ENCODE data around the gene MTA1. TPM values are rescaled to one million over a fixed set of nuclear protein-coding genes. Genes with fewer than 3 reads are reported as not detected.

The MTA1 gene
- total RNA-seq, 1 donor from 2014 or later, result 192 TPM

DNA sequence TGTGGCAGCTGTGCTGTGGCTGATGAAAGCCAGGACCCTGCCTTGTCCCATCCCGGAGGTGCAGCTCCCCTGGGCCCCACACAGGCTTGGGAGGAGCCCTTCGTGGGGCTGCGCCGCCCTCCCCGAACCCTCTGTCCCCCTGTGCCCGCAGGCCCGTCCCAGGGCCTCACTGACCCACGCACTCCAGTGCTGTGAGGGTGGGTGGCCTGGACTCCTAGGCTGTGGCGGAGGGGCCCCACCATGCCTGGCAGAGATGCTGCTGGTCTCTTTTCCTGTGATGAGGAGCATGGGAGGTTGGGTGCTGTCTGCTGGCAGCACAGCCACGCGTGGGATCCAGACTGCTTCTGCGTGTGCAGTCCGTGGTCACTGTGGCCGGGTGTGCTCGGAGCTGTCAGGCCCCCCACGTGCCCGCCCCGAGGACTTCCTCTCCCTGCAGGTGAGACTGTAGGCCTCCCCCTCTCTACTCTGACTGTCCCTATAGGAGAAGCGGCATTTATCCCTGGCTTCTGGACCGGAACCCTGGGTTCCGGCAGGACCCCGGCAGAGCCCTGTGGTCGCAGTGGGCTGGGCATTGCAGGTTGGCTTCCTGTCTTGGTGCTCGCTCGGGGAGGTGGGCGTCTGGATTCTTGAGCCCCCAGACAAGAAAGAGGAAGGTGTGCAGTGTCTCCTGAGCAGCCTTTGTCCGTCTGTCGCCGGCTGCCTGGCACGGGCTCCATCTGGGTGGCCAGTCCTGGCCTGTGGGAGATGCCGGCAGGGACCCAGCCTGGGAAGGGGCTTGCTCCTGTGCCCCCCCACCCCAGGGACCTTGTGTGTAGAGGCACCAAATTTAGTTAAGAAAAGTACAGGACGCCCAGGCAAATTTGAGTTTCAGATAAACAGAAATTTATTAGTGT is 2.3 kb downstream of the MTA1 start:
- no peaks in the 10 kb centered on the region for H3K27me3 ChIP-seq (ENCODE audit: low read depth)
- intact Hi-C loops (cut with micrococcal nuclease), result no loop called here
- peaks cover 6% of the 10 kb centered on the region for H3K36me3 ChIP-seq
- H3K27ac ChIP-seq (replicated peaks), result peak overlapping the region; percentile 87
- peaks cover under 1% of the 10 kb centered on the region for H3K9me3 ChIP-seq (replicated peaks)
- peak overlapping the region; percentile 82 for H3K4me3 ChIP-seq
- TF ChIP-seq, protein P1, sequence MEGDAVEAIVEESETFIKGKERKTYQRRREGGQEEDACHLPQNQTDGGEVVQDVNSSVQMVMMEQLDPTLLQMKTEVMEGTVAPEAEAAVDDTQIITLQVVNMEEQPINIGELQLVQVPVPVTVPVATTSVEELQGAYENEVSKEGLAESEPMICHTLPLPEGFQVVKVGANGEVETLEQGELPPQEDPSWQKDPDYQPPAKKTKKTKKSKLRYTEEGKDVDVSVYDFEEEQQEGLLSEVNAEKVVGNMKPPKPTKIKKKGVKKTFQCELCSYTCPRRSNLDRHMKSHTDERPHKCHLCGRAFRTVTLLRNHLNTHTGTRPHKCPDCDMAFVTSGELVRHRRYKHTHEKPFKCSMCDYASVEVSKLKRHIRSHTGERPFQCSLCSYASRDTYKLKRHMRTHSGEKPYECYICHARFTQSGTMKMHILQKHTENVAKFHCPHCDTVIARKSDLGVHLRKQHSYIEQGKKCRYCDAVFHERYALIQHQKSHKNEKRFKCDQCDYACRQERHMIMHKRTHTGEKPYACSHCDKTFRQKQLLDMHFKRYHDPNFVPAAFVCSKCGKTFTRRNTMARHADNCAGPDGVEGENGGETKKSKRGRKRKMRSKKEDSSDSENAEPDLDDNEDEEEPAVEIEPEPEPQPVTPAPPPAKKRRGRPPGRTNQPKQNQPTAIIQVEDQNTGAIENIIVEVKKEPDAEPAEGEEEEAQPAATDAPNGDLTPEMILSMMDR (IDR thresholded peaks at IDR 0.05; ENCODE audit: borderline replicate concordance), result no peak
- no peak for DNase-seq
- peaks cover 57% of the 10 kb centered on the region for H3K4me1 ChIP-seq

DNA sequence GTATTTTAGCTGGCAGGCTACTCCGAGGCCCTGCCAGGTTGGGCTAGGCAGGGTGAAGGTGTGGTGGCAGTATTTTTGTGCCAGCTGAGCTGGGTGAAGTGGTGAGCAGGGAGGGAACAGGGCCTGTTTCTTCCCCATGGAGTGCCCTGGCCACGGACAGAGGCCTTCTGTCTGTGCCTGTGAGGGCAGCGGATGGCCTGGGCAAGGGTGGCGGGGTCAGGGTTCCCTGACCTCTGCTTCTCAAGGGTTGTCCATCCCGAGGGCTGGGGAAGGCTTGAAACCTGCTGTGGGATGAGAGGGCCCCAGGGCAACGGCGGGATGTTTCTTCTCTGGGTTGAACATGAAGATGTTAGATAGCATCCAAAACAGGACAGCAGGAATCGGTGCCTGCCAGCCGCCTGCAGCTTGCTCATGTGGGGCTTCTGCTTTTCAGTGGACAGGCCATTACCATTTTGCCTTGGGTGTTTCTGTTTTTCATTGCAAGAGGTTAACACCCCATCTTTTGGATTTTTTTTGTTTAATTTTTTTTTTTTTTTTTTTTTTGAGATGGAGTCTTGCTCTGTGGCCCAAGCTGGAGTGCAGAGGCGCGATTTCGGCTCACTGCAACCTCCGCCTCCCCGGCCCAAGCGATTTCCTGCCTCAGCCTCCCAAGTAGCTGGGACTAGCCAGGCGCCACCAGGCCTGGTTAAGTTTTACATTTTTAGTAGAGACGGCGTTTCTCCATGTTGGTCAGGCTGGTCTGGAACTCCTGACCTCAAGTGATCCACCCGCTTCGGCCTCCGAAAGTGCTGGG is 3.3 kb downstream of the MTA1 start:
- peaks cover 6% of the 10 kb centered on the region for H3K36me3 ChIP-seq
- TF ChIP-seq, protein P1 (IDR thresholded peaks at IDR 0.05; ENCODE audit: borderline replicate concordance), result no peak
- H3K9me3 ChIP-seq (replicated peaks), result peaks cover 6% of the 10 kb centered on the region
- intact Hi-C loops (cut with micrococcal nuclease), result no loop called here
- peak overlapping the region; percentile 82 for H3K4me3 ChIP-seq
- H3K27me3 ChIP-seq (ENCODE audit: low read depth), result no peaks in the 10 kb centered on the region
- peak overlapping the region; percentile 87 for H3K27ac ChIP-seq (replicated peaks)
- peaks cover 57% of the 10 kb centered on the region for H3K4me1 ChIP-seq
- DNase-seq, result no peak

DNA sequence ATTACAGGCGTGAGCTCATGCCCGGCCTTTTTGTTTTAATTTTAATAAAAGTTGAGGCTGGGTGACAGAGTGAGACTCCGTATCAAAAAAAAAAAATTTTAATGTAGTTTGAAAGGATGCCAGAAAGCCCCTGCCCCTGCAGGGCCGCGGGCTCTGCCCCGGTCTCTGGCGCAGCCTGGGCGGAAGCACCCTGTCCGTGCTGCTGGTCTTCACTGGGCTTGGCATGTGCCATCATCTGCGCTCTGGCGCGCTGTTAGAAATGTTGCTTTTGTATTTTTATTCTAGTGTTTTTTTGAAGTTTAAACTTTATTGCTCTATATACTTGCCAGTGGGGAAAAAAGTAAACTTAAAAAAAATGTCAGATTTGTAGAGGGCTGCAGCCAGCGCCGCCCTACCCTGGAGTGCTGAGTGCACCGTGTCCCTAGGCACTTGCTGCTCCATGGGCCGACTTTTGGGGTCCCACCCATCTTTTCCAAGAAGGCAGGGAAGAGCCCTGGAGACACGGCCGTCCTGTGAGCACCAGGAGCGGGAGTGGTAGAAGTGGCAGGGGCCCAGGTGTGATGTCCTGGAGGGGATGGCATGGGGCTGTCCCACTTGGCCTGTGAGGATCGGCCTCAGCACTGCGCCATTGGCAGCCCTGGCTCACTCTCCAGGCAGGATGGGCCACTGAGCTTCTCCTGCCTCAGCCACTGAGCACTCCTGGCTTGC is 4.0 kb downstream of the MTA1 start:
- Histone ChIP-seq H3K36me3 (peaks cover 6% of the 10 kb centered on the region), H3K4me1 (peaks cover 55% of the 10 kb centered on the region), H3K9me3 (replicated peaks) (peaks cover 6% of the 10 kb centered on the region), H3K27me3 (ENCODE audit: low read depth) (no peaks in the 10 kb centered on the region), H3K4me3 (no peak overlapping the region), H3K27ac (replicated peaks) (peak overlapping the region; percentile 87)
- no peak for DNase-seq
- intact Hi-C loops (cut with micrococcal nuclease), result no loop called here
- TF ChIP-seq, protein P1 (IDR thresholded peaks at IDR 0.05; ENCODE audit: borderline replicate concordance), result no peak

DNA sequence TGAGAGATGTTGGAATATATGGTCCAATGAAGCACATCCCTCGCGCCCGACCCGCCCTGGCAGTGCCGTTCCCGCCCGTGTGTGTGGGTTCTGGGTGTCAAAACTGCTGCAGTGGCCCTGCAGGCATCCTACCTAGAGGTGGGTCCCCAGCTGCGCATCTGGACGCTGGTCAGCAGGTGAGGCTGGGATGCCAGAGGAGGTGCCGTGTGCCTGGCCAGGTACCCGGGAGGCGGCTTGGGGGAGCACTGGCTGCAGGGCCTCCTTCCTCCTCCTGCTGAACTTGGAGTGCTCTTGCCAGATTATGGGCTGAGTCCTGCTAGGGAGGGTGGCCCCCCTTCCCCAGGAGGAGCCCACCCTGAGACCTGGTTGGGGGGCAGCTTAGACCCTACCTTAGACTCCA is 5.2 kb downstream of the MTA1 start:
- Histone ChIP-seq H3K4me1 (peaks cover 52% of the 10 kb centered on the region), H3K4me3 (no peak overlapping the region), H3K9me3 (replicated peaks) (peaks cover 6% of the 10 kb centered on the region), H3K36me3 (peaks cover 6% of the 10 kb centered on the region), H3K27me3 (ENCODE audit: low read depth) (no peaks in the 10 kb centered on the region), H3K27ac (replicated peaks) (no peak overlapping the region)
- DNase-seq, result no peak
- TF ChIP-seq, protein P1 (IDR thresholded peaks at IDR 0.05; ENCODE audit: borderline replicate concordance), result no peak
- intact Hi-C loops (cut with micrococcal nuclease), result no loop called here

DNA sequence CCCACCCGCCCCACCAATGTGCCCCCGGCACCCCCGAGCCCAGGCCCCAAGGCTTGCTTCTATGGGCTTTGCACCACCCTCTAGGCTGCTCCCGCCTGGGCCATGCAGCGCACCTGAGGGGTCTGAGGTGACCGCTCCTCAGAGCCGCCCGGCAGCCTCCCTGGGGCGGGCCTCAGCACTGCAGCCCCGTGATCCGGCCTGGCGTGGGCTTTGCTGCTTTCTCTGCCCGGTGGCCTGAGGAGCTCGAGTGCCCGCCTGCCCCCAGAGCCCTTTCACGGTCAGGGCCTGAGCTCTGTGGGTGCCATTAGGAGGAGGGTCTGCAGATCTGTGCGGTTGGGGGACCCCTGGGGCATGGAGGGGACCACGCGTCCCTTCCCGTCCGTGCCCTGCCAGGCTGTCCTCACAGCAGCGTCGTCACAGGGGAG is 6.2 kb downstream of the MTA1 start:
- DNase-seq, result no peak
- Histone ChIP-seq H3K4me1 (peaks cover 53% of the 10 kb centered on the region), H3K9me3 (replicated peaks) (peaks cover 6% of the 10 kb centered on the region), H3K36me3 (peaks cover 6% of the 10 kb centered on the region), H3K27me3 (ENCODE audit: low read depth) (no peaks in the 10 kb centered on the region), H3K27ac (replicated peaks) (no peak overlapping the region), H3K4me3 (no peak overlapping the region)
- intact Hi-C loops (cut with micrococcal nuclease), result no loop called here
- TF ChIP-seq, protein P1 (IDR thresholded peaks at IDR 0.05; ENCODE audit: borderline replicate concordance), result no peak

Data from left ventricle myocardium inferior (tissue), 1 donor.